Stimulated activated CD4-positive, alpha-beta T cell treated with anti-CD3 and anti-CD28 coated beads, Interleukin-2, amount 100 ng/mL, for 48 hours (primary cell): Measurements from ENCODE around the gene CCT8L2.
"Not testable (repeated sequence)": the region's sequence is repeated elsewhere in the genome, so short reads cannot be mapped to it uniquely, and the experiment has no call there.

Experiments used
- DNase-seq, 2 donors: peaks; one replicate each; pipeline ENCODE4 v3.0.0-alpha.2; 2020

Gene CCT8L2

DNA sequence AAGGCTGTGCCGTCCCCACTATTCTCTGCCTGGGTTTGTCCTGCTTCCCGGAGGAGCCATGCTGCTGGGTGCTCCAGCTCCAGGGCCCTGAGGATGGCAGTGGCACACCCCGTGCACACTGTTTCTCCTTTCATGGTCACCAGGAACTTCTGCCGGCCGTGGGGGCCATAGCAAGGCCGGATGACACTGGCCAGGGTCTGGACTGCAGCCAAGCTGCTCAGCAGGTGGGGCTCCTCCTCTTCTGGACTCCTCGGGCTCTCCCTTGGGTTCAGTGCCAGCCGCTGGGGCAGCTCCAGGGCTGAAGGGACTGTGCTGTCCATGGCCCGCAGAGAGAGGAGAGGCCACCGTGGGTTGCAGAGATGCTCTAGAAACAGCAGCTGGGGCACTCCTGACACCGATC lies 379 bp downstream of the CCT8L2 start:
- not testable (repeated sequence) for DNase-seq

DNA sequence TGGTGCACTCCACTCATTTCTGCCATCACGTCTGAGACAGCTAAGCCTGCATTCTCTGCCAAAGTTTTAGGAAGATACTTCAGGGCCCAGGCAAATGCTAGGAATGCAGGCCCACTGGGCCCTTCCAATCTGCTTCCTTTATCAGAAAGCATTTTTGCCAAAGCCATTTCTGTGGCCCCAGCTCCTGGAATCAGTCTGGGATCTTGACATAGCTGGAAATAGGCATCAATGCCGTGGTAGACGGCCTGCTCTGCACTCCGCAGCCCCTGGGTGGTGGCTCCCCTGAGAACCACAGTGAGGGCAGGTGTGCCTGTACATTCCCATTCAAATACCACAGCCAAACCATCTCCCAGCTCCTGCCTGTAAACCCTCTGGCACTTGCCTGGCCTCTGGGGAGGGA lies 1.5 kb downstream of the CCT8L2 start:
- DNase-seq: not testable (repeated sequence)

DNA sequence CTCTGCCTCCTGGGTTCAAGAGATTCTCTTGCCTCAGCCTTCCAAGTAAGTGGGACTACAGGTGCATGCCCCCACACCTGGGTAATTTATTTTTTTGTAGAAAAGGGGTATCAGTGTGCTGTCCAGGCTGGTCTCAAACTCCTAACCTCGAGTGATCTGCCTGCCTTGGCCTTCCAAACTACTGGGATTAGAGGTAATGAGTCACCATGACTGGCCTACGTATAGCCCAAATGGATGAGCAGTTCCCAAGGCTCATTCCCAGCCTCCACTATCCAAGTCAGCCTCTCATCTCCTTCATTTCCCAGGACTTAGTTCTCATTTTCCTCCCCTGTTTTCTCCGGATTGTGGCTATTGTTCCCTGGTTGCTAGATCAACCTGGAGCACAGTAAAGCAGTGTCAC lies 5.6 kb downstream of the CCT8L2 start:
- no peak for DNase-seq

DNA sequence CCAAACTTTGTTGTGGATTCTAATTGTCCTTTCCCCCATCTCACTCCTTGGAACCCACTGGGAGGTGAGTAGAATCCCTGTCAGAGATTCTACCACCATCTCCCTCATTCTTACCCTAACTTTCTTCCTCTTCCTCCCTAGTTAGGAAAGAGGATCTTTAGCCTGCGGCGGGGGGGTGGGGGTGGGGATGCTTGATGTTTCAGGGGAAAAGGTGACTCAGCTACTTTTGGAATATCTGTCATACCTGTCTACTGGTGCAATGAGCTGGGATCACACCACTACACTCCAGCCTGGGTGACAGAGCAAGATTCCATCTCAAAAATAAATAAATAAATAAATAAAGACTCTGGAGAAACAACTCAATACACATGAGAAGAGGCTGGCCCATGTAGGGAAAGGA lies 6.4 kb downstream of the CCT8L2 start:
- DNase-seq: no peak

DNA sequence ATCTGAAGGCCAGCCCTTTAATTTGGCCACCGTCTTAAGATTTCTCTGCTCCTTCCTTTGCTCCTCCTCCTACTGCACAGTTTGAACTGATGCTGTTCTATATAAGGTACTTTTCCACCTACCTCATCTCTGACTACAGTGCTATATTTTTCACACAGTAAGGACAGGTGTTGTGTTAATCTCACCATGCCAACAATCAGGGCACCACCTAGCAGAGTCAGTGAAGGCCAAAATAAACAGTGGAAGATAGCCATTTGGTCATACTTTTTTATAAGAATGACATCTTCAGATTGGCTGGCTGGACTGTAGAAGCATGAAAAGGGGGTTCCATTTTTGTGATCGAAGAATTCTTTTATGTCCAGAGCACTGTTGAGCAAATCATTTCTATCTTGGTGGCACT lies 11.7 kb downstream of the CCT8L2 start:
- not testable (repeated sequence) for DNase-seq

DNA sequence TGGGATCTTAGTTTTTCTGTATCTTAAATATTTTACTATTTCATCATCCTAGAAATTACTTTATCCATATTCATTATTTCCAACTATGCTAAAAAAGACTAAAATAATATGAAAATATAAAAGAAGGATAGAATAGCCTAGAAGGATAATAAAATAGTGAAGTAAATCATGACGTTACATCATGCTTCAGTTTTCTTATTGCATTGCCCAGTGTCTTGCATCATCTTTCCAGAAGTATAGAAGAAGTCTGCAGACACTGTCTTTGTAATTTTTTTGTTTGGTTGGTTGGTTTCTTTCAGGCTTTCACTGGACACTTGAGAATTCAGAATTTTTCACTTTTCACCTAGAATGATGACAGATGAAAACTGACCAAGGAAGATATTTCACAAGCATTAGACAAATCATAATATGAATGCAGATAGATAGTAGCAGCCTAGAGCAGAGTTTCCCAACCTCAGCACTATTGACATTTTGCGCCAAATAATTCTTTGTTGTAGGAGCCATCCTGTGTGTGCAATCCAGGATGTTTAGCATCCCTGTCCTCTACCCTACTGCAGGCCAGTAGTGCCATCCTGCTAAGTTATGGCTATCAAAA lies 23.3 kb downstream of the CCT8L2 start:
- not testable (repeated sequence) for DNase-seq

DNA sequence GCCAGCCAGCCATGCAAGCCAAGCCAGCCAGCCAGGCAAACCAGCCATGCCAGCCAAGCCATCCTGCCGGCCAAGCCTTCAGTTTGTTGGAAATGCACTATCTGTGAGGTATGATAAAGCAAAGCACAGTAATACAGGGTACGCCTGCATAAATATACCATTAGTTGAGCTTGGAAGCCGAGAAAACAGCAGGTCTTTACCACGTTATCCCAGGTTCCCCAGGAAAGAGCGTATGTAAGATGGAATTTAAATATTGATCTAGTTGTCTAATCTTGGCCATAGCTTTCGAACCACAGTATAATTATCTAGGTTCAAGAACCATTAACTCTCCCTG lies 24.2 kb downstream of the CCT8L2 start:
- DNase-seq: no peak

DNA sequence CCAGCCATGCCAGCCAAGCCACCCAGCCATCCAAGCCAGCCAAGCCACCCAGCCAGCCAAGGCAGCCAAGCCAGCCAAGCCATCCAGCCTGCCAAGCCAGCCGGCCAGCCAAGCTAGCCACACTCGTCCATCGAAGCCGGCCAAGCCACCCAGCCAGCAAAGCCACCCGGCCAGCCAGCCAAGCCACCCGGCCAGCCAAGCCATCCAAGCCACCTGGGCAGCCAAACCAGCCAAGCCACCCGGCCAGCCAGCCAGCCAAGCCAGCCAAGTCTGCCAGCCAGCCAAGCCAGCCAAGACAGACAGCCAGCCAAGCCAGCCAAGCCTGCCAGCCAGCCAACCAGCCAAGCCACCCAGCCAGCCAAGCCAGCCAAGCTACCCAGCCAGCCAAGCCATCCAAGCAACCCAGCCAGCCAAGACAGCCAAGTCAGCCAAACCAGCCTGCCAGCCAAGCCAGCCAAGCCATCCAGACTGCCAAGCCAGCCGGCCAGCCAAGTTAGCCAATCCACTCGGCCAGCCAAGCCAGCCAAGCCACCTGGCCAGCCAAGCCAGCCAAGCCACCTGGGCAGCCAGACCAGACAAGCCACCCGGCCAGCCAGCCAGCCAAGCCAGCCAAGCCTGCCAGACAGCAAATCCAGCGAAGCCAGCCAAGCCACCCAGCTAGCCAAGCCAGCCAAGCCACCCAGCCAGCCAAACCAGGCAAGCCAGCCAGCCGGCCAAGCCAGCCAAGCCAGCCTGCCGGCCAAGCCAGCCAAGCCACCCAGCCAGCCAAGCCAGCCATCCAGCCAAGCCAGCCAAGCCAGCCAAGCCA lies 24.8 kb downstream of the CCT8L2 start:
- not testable (repeated sequence) for DNase-seq

DNA sequence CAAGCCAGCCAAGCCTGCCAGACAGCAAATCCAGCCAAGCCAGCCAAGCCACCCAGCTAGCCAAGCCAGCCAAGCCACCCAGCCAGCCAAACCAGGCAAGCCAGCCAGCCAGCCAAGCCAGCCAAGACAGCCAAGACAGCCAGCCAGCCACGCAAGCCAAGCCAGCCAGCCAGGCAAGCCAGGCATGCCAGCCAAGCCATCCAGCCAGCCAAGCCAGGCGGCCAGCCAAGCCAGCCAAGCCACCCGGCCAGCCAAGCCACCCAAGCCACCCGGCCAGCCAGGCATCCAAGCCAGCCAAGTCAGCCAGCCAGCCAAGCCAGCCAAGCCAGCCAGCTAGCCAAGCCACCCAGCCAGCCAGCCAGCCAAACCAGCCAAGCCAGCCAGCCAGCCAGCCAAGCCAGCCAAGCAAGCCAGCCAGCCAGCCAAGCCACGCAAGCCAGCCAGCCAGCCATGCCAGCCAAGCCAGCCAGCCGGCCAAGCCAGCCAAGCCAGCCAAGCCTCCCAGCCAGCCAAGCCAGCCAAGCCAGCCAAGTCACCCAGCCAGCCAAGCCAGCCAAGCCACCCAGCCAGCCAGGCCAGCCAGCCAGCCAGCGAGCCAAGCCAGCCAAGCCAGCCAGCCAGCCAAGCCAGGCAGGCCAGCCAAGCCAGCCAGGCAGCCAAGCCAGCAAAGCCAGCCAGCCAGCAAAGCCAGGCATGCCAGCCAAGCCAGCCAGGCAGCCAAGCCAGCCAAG lies 26.0 kb downstream of the CCT8L2 start:
- not testable (repeated sequence) for DNase-seq

DNA sequence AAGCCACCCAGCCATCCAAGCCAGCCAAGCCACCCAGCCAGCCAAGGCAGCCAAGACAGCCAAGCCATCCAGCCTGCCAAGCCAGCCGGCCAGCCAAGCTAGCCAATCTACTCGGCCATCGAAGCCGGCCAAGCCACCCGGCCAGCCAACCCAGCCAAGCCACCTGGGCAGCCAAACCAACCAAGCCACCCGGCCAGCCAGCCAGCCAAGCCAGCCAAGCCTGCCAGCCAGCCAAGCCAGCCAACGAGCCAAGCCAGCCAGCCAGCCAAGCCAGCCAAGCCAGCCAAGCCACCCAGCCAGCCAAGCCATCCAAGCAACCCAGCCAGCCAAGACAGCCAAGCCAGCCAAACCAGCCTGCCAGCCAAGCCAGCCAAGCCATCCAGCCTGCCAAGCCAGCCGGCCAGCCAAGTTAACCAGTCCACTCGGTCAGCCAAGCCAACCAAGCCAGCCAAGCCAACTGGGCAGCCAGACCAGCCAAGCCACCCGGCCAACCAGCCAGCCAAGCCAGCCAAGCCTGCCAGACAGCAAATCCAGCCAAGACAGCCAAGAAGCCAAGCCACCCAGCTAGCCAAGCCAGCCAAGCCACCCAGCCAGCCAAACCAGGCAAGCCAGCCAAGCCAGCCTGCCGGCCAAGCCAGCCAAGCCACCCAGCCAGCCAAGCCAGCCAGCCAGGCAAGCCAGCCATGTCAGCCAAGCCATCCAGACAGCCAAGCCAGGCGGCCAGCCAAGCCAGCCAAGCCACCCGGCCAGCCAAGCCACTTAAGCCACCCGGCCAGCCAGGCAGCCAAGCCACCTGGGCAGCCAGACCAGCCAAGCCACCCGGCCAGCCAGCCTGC lies 26.8 kb downstream of the CCT8L2 start:
- DNase-seq: not testable (repeated sequence)

DNA sequence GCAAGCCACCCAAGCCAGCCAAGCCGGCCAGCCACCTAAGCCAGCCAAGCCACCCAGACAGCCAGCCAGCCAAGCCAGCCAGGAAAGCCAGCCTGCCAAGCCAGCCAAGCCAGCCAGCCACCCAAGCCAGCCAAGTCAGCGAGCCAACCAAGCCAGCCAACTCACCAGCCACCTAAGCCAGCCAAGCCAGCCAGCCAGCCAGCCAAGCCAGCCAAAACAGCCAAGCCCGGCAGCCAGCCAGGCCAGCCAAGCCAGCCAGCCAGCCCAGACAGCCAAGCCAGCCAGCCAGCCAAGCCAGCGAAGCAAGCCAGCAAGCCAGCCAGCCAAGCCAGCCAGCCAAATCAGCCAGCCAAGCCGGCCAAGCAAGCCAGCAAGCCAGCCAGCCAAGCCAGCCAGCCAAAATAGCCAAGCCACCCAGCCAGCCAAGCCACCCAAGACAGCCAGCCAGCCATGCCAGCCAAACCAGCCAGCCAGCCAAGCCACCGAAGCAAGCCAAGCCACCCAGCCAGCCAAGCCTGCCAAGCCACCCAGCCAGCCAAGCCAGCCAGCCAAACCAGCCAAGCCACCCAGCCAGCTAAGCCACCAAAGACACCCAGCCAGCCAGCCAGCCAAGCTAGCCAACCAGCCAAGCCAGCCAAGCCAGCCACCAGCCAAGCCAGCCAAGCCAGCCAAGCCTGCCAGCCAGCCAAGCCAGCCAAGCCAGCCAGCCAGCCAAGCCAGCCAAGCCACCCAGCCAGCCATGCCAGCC lies 27.6 kb downstream of the CCT8L2 start:
- DNase-seq: not testable (repeated sequence)

DNA sequence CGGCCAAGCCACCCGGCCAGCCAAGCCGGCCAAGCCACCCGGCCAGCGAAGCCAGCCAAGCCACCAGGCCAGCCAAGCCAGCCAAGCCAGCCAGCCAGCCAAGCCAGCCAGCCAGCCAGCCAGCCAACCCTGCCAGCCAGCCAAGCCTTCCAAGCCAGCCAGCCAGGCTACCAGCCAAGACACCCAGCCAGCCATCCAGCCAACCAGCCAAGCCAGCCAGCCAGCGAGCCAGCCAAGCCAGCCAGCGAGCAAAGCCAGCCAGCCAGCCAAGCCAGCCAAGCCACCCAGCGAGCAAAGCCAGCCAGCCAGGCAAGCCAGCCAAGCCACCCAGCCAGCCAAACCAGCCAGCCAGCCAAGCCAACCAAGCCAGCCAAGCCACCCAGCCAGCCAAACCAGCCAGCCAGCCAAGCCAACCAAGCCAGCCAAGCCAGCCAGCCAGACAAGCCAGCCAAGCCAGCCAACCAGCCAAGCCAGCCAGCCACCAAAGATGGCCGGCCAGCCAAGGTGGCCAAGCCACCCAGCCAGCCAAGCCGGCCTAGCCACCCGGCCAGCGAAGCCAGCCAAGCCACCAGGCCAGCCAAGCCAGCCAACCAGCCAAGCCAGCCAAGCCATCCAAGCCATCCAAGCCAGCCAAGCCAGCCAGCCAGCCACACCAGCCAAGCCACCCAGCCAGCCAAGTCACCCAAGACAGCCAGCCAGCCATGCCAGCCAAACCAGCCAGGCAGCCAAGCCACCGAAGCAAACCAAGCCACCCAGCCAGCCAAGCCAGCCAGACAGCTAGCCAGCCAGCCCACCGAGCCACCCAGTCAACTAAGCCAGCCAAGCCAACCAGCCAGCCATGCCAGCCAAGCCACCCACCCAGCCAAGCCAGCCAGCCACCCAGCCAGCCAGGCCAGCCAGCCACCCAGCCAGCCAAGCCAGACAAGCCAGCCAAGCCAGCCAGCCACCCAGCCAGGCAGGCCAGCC lies 28.8 kb downstream of the CCT8L2 start:
- DNase-seq: no peak

DNA sequence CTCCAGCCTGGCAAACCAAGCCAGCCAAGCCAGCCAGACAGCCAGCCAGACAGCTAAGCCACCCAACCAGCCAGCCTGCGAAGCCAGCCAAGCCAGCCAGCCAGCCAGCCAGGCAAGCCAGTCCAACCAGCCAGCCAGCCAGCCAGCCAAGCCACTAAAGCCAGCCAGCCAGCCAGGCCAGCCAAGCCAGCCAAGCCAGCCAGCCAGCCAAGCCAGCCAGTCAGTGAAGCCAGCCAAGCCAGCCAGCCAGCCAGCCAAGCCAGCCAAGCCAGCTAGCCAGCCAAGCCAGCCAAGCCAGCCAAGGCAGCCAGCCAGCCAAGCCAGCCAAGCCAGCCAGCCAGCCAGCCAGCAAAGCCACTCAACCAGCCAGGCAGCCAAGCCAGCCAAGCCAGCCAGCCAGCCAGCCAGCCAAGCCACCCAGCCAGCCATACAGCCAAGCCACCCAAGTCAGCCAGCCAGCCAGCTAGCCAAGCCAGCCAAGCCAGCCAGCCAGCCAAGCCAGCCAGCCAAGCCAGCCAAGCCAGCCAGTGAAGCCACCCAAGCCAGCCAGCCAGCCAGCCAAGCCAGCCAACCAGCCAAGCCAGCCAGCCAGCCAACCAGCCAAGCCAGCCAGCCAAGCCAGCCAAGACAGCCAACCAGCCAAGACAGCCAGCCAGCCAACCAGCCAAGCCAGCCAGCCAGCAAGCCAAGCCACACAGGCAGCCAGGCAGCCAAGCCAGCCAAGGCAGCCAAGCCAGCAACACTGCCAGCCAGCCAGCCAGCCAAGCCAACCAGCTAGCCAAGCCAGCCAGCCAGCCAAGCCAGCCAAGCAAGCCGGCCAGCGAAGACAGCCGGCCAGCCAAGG lies 29.7 kb downstream of the CCT8L2 start:
- DNase-seq: no peak

DNA sequence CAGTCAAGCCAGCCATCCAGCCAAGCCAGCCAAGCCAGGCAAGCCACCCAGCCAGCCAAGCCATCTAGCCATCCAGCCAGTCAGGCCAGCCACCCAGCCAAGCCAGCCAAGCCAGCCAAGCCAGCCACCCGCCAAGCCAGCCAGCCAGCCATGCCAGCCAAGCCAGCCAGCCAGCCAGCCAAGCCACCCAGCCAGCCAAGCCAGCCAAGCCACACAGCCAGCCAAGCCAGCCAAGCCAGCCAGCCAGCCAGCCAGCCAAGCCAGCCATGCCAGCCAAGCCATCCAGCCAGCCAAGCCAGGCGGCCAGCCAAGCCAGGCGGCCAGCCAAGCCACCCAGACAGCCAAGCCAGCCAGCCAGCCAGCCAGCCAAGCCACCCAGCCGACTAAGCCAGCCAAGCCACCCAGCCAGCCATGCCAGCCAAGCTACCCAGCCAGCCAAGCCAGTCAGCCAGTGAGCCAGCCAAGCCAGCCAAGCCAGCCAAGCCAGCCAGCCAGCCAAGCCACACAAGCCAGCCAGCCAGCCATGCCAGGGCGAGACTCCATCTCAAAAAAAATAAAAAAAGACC lies 31.4 kb downstream of the CCT8L2 start:
- not testable (repeated sequence) for DNase-seq

DNA sequence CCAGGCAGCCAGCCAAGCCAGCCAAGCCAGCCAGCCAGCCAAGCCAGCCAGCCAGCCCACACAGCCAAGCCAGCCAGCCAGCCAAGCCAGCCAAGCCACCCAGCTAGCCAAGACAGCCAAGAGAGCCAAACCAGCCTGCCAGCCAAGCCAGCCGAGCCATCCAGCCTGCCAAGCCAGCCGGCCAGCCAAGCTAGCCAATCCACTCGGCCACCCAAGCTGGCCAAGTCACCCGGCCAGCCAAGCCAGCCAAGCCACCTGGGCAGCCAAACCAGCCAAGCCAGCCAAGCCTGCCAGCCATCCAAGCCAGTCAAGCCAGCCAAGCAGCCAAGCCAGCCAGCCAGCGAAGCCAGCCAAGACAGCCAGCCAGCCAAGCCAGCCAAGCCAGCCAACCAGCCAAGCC lies 32.0 kb downstream of the CCT8L2 start:
- DNase-seq: not testable (repeated sequence)

DNA sequence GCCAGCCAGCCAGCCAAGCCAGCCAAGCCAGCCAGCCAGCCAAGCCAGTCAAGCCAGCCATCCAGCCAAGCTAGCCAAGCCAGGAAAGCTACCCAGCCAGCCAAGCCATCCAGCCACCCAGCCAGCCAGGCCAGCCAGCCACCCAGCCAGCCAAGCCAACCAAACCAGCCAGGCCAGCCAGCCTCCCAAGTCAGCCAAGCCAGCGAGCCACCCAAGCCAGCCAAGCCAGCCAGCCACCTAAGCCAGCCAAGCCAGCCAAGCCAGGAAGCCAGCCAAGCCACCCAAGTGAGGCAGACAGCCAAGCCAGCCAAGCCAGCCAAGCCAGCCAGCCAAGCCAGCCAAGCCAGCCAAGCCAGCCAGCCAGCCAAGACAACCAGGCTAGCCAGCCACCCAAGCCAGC lies 32.6 kb downstream of the CCT8L2 start:
- not testable (repeated sequence) for DNase-seq

DNA sequence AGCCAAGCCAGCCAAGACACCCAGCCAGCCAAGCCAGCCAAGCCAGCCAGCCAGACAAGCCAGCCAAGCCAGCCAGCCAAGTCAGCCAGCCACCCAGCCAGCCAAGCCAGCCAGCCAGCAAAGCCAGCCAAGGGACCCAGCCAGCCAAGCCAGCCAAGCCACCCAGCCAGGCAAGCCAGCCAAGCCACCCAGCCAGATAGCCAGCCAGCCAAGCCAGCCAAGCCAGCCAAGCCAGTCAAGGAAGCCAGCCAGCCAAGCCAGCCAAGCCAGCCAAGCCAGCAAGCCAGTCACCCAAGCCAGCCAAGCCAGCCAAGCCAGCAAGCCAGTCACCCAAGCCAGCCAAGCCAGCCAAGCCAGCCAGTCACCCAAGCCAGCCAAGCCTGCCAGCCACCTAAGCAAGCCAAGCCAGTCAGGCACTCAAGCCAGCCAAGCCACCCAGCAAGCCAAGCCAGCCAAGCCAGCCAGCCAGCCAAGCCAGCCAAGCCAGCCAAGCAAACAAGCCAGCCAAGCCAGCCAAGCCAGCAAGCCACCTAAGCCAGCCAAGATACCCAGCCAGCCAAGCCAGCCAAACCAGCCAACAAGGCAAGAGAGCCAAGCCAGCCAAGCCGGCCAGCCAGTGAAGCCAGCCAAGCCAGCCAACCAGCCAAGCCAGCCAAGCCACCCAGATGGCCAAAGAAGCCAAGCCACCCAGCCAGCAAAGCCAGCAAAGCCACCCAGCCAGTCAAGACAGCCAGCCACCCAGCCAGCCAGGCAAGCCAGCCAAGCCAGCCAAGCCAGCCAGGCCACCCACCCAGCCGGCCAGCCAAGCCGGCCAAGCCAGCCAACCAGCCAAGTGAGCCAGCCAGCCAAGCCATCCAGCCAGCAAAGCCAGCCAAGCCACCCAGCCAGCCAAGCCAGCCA lies 33.3 kb downstream of the CCT8L2 start:
- no peak for DNase-seq

DNA sequence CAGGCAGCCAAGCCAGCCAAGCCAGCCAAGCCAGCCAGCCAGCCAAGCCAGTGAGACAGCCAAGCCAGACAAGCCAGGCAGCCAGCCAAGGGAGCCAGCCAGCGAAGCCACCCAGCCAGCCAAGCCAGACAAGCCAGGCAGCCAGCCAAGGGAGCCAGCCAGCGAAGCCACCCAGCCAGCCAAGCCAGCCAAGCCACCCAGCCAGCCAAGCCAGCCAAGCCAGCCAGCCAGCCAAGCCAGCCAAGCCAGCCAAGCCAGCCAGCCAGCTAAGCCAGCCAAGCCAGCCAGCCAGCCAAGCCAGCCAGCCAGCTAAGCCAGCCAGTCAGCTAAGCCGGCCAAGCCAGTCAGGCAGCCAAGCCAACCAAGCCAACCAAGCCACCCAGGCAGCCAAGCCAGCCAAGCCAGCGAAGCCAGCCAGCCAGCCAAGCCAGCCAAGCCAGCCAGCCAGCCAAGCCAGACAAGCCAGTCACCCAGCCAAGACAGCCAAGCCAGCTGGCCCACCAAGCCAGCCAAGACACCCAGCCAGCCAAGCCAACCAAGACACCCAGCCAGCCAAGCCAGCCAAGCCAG lies 34.1 kb downstream of the CCT8L2 start:
- not testable (repeated sequence) for DNase-seq
